Smooth muscle cell (in vitro differentiated cells): ENCODE data around the gene ZNF235. TPM values are rescaled to one million over a fixed set of nuclear protein-coding genes. Genes with fewer than 3 reads are reported as not detected.
A peak's percentile ranks its signal among the peaks of the same experiment; 100 is the strongest.

Source experiments
- DNase-seq: peaks from one replicate; lab custom pipeline; 2025; ENCODE audit not compliant: unreplicated experiment; lab: John Stamatoyannopoulos, UW
- H2AFZ ChIP-seq: fragments of 200-600 bp; sonication (generic); 2 replicates; pipeline ENCODE4 v1.6.0; 2016; ENCODE audit warnings: antibody characterized with exemption, low read depth, mild to moderate bottlenecking
- H3F3A ChIP-seq: fragments of 200-600 bp; sonication (generic); 2 replicates; pipeline ENCODE4 v1.6.0; 2017; ENCODE audit warnings: antibody characterized with exemption, low read depth
- H3K27ac ChIP-seq: fragments of 200-600 bp; sonication (generic); 2 replicates; pipeline ENCODE4 v1.5.1; 2016; ENCODE audit warnings: low read depth, mild to moderate bottlenecking
- H3K27me3 ChIP-seq: fragments of 200-600 bp; sonication (generic); 2 replicates; pipeline ENCODE4 v1.6.1; 2016; ENCODE audit warnings: low read depth, mild to moderate bottlenecking
- H3K36me3 ChIP-seq: fragments of 200-600 bp; sonication (generic); 2 replicates; pipeline ENCODE4 v1.5.1; 2016; ENCODE audit warnings: low read depth
- H3K4me1 ChIP-seq: fragments of 200-600 bp; sonication (generic); 2 replicates; pipeline ENCODE4 v1.5.1; 2016; ENCODE audit warnings: low read depth
- H3K4me2 ChIP-seq: fragments of 200-600 bp; sonication (generic); 2 replicates; pipeline ENCODE4 v1.6.0; 2016; ENCODE audit warnings: mild to moderate bottlenecking
- H3K4me3 ChIP-seq: fragments of 200-600 bp; sonication (generic); 2 replicates; pipeline ENCODE4 v1.5.1; 2016; ENCODE audit warnings: mild to moderate bottlenecking
- H3K79me2 ChIP-seq: fragments of 200-600 bp; sonication (generic); 2 replicates; pipeline ENCODE4 v1.6.0; 2016; ENCODE audit warnings: low read depth, mild to moderate bottlenecking
- H3K9ac ChIP-seq: fragments of 200-600 bp; sonication (generic); 2 replicates; pipeline ENCODE4 v1.6.0; 2016; ENCODE audit warnings: low read depth
- H3K9me3 ChIP-seq: fragments of 200-600 bp; sonication (generic); replicated peaks from 2 replicates; pipeline ENCODE4 v1.5.1; 2016; ENCODE audit warnings: low read depth
- H4K20me1 ChIP-seq: fragments of 200-600 bp; sonication (generic); 2 replicates; pipeline ENCODE4 v1.6.0; 2016; ENCODE audit warnings: low read depth
- WGBS: methylation state at CpG from one replicate; pipeline ENCODE4 v1.1.7; 2016; ENCODE audit warnings: low lambda C conversion rate; 5-methylcytosine and 5-hydroxymethylcytosine counted together
- polyA plus RNA-seq: library from polyadenylated mRNA; unstranded; fragments of >200 nt; fragmentation: Nextera tagmentation; extraction: Ambion mirVana; gene quantifications from 2 replicates; pipeline ENCODE4 v1.2.1, GENCODE V29; 2016
- total RNA-seq: library from RNA; depleted of rRNA; stranded (reverse); fragments of >200 nt; gene quantifications from 2 replicates; pipeline ENCODE4 v1.2.3, GENCODE V29; 2014
- TF ChIP-seq, protein P1 (sequence below): fragments of 200-600 bp; sonication (generic); IDR thresholded peaks from 2 replicates; pipeline ENCODE4 v1.5.1; 2017; ENCODE audit warnings: borderline replicate concordance, mild to moderate bottlenecking, antibody characterized with exemption; ENCODE audit not compliant: insufficient read depth, poor library complexity, severe bottlenecking

ZNF235 gene
- total and polyA plus RNA-seq, 2 experiments from 2014 or later = 0.85 to 1.3 TPM

DNA sequence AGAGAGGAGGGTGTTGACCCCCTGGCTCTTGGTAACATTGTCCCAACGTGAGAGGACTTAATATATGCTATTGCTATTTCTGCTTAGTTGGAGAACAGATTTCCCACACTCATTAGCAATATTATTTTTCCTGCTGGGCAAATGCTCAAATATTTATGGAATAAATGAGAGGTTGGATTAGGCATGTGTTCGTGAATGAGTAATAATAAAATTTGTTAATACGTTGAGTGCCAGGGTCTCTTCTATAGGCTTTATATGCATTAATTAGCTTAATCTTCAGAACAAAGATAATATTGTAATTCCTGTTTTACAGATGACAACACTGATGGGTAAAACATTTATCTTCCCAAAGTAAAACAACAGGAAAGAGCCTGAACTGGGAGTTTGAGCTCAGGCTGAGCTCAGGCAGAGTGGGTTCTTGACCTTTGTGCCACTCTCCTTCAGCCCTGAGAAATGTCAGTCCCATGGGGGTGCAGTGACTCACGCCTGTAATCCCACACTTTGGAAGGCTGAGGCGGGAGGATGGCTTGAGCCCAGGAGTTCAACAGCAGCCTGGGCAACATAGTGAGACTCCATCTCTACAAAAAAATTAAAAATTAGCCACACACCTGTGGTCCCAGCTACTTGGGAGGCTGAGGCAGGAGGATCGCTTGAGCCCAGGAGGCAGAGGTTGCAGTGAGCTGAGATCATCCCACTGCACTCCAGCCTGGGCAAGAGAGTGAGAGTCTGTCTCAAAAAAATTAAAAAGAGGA lies 44.0 kb downstream of the ZNF235 start:
- Histone ChIP-seq H3K4me3 (peak overlapping the region; percentile 48), H3K36me3 (peaks cover 2% of the 10 kb centered on the region), H4K20me1 (no peaks in the 10 kb centered on the region), H3K79me2 (no peaks in the 10 kb centered on the region), H3F3A (no peaks in the 10 kb centered on the region), H3K4me2 (peak overlapping the region; percentile 81), H3K9me3 (peaks cover 8% of the 10 kb centered on the region), H3K4me1 (no peaks in the 10 kb centered on the region), H3K9ac (no peak overlapping the region), H3K27ac (no peak overlapping the region), H3K27me3 (no peaks in the 10 kb centered on the region), H2AFZ (no peak overlapping the region)
- 80% methylated on average over 6 of the region's 6 CpGs for WGBS
- DNase-seq = no peak
- TF ChIP-seq, protein P1, sequence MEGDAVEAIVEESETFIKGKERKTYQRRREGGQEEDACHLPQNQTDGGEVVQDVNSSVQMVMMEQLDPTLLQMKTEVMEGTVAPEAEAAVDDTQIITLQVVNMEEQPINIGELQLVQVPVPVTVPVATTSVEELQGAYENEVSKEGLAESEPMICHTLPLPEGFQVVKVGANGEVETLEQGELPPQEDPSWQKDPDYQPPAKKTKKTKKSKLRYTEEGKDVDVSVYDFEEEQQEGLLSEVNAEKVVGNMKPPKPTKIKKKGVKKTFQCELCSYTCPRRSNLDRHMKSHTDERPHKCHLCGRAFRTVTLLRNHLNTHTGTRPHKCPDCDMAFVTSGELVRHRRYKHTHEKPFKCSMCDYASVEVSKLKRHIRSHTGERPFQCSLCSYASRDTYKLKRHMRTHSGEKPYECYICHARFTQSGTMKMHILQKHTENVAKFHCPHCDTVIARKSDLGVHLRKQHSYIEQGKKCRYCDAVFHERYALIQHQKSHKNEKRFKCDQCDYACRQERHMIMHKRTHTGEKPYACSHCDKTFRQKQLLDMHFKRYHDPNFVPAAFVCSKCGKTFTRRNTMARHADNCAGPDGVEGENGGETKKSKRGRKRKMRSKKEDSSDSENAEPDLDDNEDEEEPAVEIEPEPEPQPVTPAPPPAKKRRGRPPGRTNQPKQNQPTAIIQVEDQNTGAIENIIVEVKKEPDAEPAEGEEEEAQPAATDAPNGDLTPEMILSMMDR = no peak

- H3K4me3 ChIP-seq = peak overlapping the region; percentile 48
Measured at GRCh38 chr19:44260343-44260681, 44.5 kb downstream of the ZNF235 start.

DNA sequence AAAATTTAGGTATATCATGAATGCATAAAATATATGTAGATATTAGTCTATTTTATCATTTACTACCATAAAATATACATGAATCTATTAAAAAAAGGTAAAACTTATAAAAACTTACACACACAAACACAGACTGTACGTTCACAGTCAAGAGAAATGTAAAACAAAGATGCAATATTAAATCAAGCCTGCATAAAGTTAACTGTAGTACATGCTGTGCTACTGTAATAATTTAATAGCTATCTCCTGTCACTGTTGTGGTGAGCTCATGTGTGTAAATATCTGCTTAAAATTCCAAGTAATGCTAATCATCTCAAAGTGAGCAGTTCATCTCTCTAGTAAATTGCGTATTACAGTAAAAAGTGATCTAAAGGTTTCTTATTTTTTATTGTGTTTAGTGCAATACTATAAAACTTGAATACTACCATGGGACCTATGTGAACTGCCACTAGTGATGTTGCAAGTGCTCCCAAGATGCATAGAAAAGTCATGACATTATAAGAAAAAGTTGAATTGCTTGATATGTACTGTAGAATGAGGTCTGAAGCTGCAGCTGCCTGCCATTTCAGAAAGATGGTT lies 45.9 kb downstream of the ZNF235 start:
- no peak overlapping the region for H3K4me2 ChIP-seq
- H3K79me2 ChIP-seq = no peaks in the 10 kb centered on the region
- H3K27me3 ChIP-seq = no peaks in the 10 kb centered on the region
- peaks cover 28% of the 10 kb centered on the region for H3K9me3 ChIP-seq
- H3K4me1 ChIP-seq = no peaks in the 10 kb centered on the region
- WGBS = 93% methylated on average over 2 of the region's 2 CpGs
- TF ChIP-seq, protein P1 = no peak
- H4K20me1 ChIP-seq = no peaks in the 10 kb centered on the region
- no peak for DNase-seq
- H3K27ac ChIP-seq = no peak overlapping the region
- no peak overlapping the region for H3K9ac ChIP-seq
- H2AFZ ChIP-seq = no peak overlapping the region
- H3F3A ChIP-seq = no peaks in the 10 kb centered on the region
- H3K4me3 ChIP-seq = peak overlapping the region; percentile 48
- peaks cover 2% of the 10 kb centered on the region for H3K36me3 ChIP-seq

More at GRCh38 chr19:44260343-44260681, 44.5 kb downstream of the ZNF235 start:
- Histone ChIP-seq H3K4me1 (no peaks in the 10 kb centered on the region), H3K9ac (no peak overlapping the region), H2AFZ (peak overlapping the region; percentile 73), H3K27ac (no peak overlapping the region), H3K27me3 (no peaks in the 10 kb centered on the region), H4K20me1 (no peaks in the 10 kb centered on the region), H3F3A (no peaks in the 10 kb centered on the region), H3K36me3 (peaks cover 2% of the 10 kb centered on the region), H3K4me2 (peak overlapping the region; percentile 81), H3K79me2 (no peaks in the 10 kb centered on the region), H3K9me3 (peaks cover 14% of the 10 kb centered on the region)
- TF ChIP-seq, protein P1 = no peak
- 20% methylated on average over 7 of the region's 7 CpGs for WGBS
- no peak for DNase-seq
